ENCODE measurements around the gene COL5A1. TPM values are rescaled to one million over a fixed set of nuclear protein-coding genes. Genes with fewer than 3 reads are reported as not detected.

Gene COL5A1
- total RNA-seq (1 to 10 TPM in 4 of 5 donors, under 1 TPM in 1; 0.18 to 2.3 (median 1.7) TPM), total RNA-seq (0.16 to 9.7 (median 2.7) reads per million in 29 experiments)
- 0.88 TPM for total RNA-seq (2013)

DNA sequence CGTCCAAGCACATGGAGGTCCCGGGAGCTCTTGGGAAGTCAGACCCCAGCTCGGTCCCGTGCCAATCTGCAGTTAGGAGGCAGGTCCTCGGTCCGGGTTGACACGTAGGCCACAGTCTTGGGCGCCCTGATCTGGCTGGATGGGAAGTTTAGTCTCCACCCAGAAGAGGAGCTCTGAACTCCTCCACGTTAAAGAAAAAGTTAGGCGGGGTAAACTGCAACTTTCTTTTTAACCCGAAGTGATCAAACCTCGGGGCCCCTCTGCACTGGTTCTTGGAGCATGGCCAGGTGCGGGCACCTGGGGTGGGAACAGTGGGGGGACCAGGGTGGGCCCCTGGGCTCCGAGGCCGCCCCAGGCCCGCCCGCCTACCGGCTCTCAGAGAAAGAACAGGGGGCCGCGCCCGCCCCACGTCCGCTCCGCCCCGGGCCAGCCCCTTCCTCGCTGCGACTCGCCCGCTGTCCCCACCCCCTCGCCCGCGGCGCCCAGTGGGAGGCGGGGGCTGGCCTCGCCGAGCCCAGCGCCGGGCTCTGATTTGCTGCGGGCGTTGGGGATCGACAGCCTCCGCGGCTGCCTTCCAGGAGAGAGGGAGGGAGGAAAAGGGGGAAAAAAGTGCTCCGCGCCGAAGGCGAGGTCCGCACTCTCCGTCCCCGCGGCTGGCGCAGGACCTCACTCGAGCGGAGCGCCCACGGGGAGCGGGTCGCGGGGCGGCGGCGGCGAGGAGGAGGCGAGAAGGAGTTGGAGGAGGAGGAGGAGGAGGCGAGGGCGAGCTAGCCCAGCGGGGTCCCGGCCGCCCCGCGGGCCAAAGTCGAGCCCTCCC, at the start of gene COL5A1:
TSS of gene COL5A1 (plus strand) at position 631 of the 817 bp plus-strand sequence. CDS start 385 bp downstream, outside the sequence.
- H3K4me3 ChIP-seq (ENCODE audit: control insufficient read depth in 1 of 2, extremely low read depth in 1 of 2, low read length in 1 of 2), result peak within 1 kb of the TSS in 1 of 2 donors; percentile 29
- ATAC-seq (replicated peaks in 1 of 4), result peak; percentile 85 to 98 (median 88)
- H3K27ac Mint-ChIP-seq, result peak within 1 kb of the TSS in 1 of 2 donors; percentile 31

DNA sequence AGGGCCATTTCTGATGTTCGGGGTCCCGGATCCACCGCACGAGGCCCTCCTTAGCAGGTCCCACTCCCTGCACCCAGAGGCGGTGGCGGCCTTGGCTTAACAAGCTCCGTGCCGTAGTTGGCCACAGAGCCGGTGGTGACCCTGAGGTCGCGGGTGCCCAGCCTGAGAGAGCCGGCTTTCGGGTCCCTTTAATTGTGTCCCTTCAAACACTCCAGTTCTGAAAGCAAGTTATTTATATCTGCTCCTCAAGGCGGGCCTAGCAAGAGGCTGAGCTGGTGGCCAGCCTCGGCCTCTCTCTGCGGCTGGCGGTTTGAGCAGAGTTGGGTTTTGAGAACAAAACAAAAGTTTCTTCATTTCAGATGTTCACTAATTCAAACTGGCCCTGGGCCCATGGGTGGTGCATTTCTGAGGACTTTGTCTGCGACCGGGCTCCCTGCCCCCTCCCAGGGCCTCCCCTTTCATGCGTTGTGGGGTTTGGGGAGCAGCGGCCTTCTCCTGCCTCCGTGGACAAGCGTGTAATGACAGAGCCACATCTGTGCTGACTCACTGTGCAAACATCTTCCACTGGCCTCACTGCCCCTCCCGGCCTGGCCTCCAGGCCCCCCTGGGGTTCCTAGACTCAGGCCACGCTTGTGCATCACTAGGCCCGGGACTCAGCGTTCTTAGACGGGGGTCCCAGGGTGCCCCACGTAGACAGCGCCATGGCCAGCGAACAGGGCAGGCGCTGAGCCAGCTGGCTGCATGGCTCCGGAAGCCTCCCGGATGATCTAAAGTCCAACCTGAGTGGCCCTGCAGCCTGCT, 49.4 kb upstream of the COL5A1 start:
- WGBS (ENCODE audit: insufficient coverage), result 85% methylated on average over 29 of the region's 34 CpGs
- no peaks in the 10 kb centered on the region for H3K36me3 ChIP-seq (ENCODE audit: control insufficient read depth in 2 of 2, extremely low read depth in 1 of 2, insufficient read depth in 1 of 2, low read length in 1 of 2)
- no peak overlapping the region for H3K4me3 ChIP-seq (ENCODE audit: control insufficient read depth in 1 of 2, extremely low read depth in 1 of 2, low read length in 1 of 2)
- H3K4me1 ChIP-seq (ENCODE audit: control insufficient read depth in 1 of 2, extremely low read depth in 1 of 2, insufficient read depth in 2 of 2, low read length in 2 of 2), result no peaks in the 10 kb centered on the region
- ChIA-PET POLR2A (no interaction called here), CTCF (no interaction called here)
- no peak overlapping the region for H3K27ac ChIP-seq (ENCODE audit: low read length)
- Mint-ChIP-seq H3K36me3 (no peaks in the 10 kb centered on the region), H3K27me3 (peaks cover 13 to 26% of the 10 kb centered on the region in 2 donors), H3K4me1 (no peaks in the 10 kb centered on the region), H3K9me3 (no peaks in the 10 kb centered on the region), H3K27ac (no peak overlapping the region), H3K4me3 (no peak overlapping the region)
- peaks cover 0 to 42% of the 10 kb centered on the region in 2 experiments for H3K27me3 ChIP-seq (replicated peaks in 1 of 2; ENCODE audit: control insufficient read depth in 2 of 2, extremely low read depth in 1 of 2, insufficient read depth in 2 of 2, low read length in 1 of 2)
- H3K9me3 ChIP-seq, result no peaks in the 10 kb centered on the region
- DNase-seq (peak in 1 of 35 experiments; percentile 8), ATAC-seq (replicated peaks in 1 of 4) (no peak)

More for the DNA sequence above, at the start of gene COL5A1:
- Mint-ChIP-seq H3K36me3 (no peaks in the 10 kb centered on the region), H3K9me3 (no peaks in the 10 kb centered on the region), H3K4me3 (peak within 1 kb of the TSS; percentile 48 to 62 (median 53)), H3K4me1 (peaks cover 0 to 3% (median 2%) of the 10 kb centered on the region in 3 donors), H3K27me3 (peaks cover 17 to 32% of the 10 kb centered on the region in 2 donors)
- ChIA-PET CTCF (no interaction called here), POLR2A (interaction anchor here in 1 of 2 donors (0.6 kb wide), 1 partner anchor 21 kb away, joined by 11 read pairs; no protein-coding TSS in a partner anchor)
- H3K9me3 ChIP-seq, result no peaks in the 10 kb centered on the region
- H3K27ac ChIP-seq (ENCODE audit: low read length), result no peak within 1 kb of the TSS
- DNase-seq, result peak in 32 of 35 experiments; percentile 3 to 58 (median 30)
- H3K4me1 ChIP-seq (ENCODE audit: control insufficient read depth in 1 of 2, extremely low read depth in 1 of 2, insufficient read depth in 2 of 2, low read length in 2 of 2), result peaks cover 0 to 4% of the 10 kb centered on the region in 2 experiments
- 6% methylated on average over 50 of the region's 72 CpGs for WGBS (ENCODE audit: insufficient coverage)
- H3K27me3 ChIP-seq (replicated peaks in 1 of 2; ENCODE audit: control insufficient read depth in 2 of 2, extremely low read depth in 1 of 2, insufficient read depth in 2 of 2, low read length in 1 of 2), result peaks cover 0 to 44% of the 10 kb centered on the region in 2 experiments
- no peaks in the 10 kb centered on the region for H3K36me3 ChIP-seq (ENCODE audit: control insufficient read depth in 2 of 2, extremely low read depth in 1 of 2, insufficient read depth in 1 of 2, low read length in 1 of 2)

DNA sequence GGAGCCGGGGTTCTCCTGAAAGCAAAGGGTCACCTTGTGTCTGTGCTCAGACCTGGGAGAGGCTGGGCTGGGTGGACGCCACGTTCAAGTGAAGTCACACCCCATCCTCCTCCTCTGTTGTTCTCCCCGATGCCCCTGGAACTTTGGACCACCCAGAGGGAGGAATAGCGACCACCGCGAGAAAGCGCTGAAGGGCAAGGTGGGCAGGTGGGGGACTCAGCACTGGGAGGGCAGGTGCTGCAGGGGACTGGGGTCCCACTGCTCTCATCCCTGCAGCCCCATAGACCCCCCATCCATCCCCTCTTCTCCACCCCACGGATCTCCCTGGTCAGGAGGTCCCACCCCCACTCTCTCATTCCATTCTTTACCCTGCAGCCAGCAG, 48.8 kb upstream of the COL5A1 start:
- H3K4me1 Mint-ChIP-seq, result no peaks in the 10 kb centered on the region
- no peak for ATAC-seq (replicated peaks in 1 of 4)
- H3K4me3 Mint-ChIP-seq, result no peak overlapping the region

GRCh38 chr9:134593286-134594077, 48.1 kb upstream of the COL5A1 start:
- Histone ChIP-seq H3K36me3 (ENCODE audit: control insufficient read depth in 2 of 2, extremely low read depth in 1 of 2, insufficient read depth in 1 of 2, low read length in 1 of 2) (no peaks in the 10 kb centered on the region), H3K27me3 (replicated peaks in 1 of 2; ENCODE audit: control insufficient read depth in 2 of 2, extremely low read depth in 1 of 2, insufficient read depth in 2 of 2, low read length in 1 of 2) (peaks cover 0 to 42% of the 10 kb centered on the region in 2 experiments), H3K9me3 (no peaks in the 10 kb centered on the region), H3K27ac (ENCODE audit: low read length) (no peak overlapping the region), H3K4me3 (ENCODE audit: control insufficient read depth in 1 of 2, extremely low read depth in 1 of 2, low read length in 1 of 2) (no peak overlapping the region), H3K4me1 (ENCODE audit: control insufficient read depth in 1 of 2, extremely low read depth in 1 of 2, insufficient read depth in 2 of 2, low read length in 2 of 2) (no peaks in the 10 kb centered on the region)
- H3K27ac Mint-ChIP-seq, result no peak overlapping the region
- 71% methylated on average over 23 of the region's 25 CpGs for WGBS (ENCODE audit: insufficient coverage)
- no peaks in the 10 kb centered on the region for H3K36me3 Mint-ChIP-seq
- peak in 1 of 35 experiments; percentile 10 for DNase-seq
- H3K9me3 Mint-ChIP-seq, result no peaks in the 10 kb centered on the region
- CTCF ChIA-PET, result no interaction called here
- peaks cover 13 to 26% of the 10 kb centered on the region in 2 donors for H3K27me3 Mint-ChIP-seq
- no peak overlapping the region for H3K4me3 Mint-ChIP-seq
- no peak for ATAC-seq (replicated peaks in 1 of 4)
- no peaks in the 10 kb centered on the region for H3K4me1 Mint-ChIP-seq
- POLR2A ChIA-PET, result no interaction called here

More for the DNA sequence above, 48.8 kb upstream of the COL5A1 start:
- no peaks in the 10 kb centered on the region for H3K9me3 ChIP-seq
- H3K27me3 ChIP-seq (replicated peaks in 1 of 2; ENCODE audit: control insufficient read depth in 2 of 2, extremely low read depth in 1 of 2, insufficient read depth in 2 of 2, low read length in 1 of 2), result peaks cover 0 to 42% of the 10 kb centered on the region in 2 experiments
- no peak overlapping the region for H3K27ac ChIP-seq (ENCODE audit: low read length)
- H3K4me1 ChIP-seq (ENCODE audit: control insufficient read depth in 1 of 2, extremely low read depth in 1 of 2, insufficient read depth in 2 of 2, low read length in 2 of 2), result no peaks in the 10 kb centered on the region
- no peaks in the 10 kb centered on the region for H3K9me3 Mint-ChIP-seq
- CTCF ChIA-PET, result no interaction called here
- H3K36me3 Mint-ChIP-seq, result no peaks in the 10 kb centered on the region
- no peak overlapping the region for H3K27ac Mint-ChIP-seq
- POLR2A ChIA-PET, result no interaction called here
- no peak overlapping the region for H3K4me3 ChIP-seq (ENCODE audit: control insufficient read depth in 1 of 2, extremely low read depth in 1 of 2, low read length in 1 of 2)
- WGBS (ENCODE audit: insufficient coverage), result no CpG with 5 or more reads among the region's 9 CpGs
- H3K27me3 Mint-ChIP-seq, result peaks cover 13 to 26% of the 10 kb centered on the region in 2 donors
- H3K36me3 ChIP-seq (ENCODE audit: control insufficient read depth in 2 of 2, extremely low read depth in 1 of 2, insufficient read depth in 1 of 2, low read length in 1 of 2), result no peaks in the 10 kb centered on the region
- DNase-seq, result no peak

GRCh38 chr9:134594078-134594941, 47.3 kb upstream of the COL5A1 start:
- CTCF ChIA-PET, result no interaction called here
- Histone ChIP-seq H3K27ac (ENCODE audit: low read length) (no peak overlapping the region), H3K9me3 (no peaks in the 10 kb centered on the region), H3K36me3 (ENCODE audit: control insufficient read depth in 2 of 2, extremely low read depth in 1 of 2, insufficient read depth in 1 of 2, low read length in 1 of 2) (no peaks in the 10 kb centered on the region), H3K4me3 (ENCODE audit: control insufficient read depth in 1 of 2, extremely low read depth in 1 of 2, low read length in 1 of 2) (no peak overlapping the region), H3K4me1 (ENCODE audit: control insufficient read depth in 1 of 2, extremely low read depth in 1 of 2, insufficient read depth in 2 of 2, low read length in 2 of 2) (no peaks in the 10 kb centered on the region), H3K27me3 (replicated peaks in 1 of 2; ENCODE audit: control insufficient read depth in 2 of 2, extremely low read depth in 1 of 2, insufficient read depth in 2 of 2, low read length in 1 of 2) (peaks cover 0 to 42% of the 10 kb centered on the region in 2 experiments)
- no peaks in the 10 kb centered on the region for H3K9me3 Mint-ChIP-seq
- no peak overlapping the region for H3K27ac Mint-ChIP-seq
- POLR2A ChIA-PET, result no interaction called here
- no peak overlapping the region for H3K4me3 Mint-ChIP-seq
- no peaks in the 10 kb centered on the region for H3K36me3 Mint-ChIP-seq
- 91% methylated on average over 7 of the region's 15 CpGs for WGBS (ENCODE audit: insufficient coverage)
- DNase-seq (peak in 2 of 35 experiments; percentile 0 to 9), ATAC-seq (replicated peaks in 1 of 4) (no peak)
- peaks cover 13 to 21% of the 10 kb centered on the region in 2 donors for H3K27me3 Mint-ChIP-seq
- H3K4me1 Mint-ChIP-seq, result no peaks in the 10 kb centered on the region

Data from T-cell (primary cell).